Measurements from ENCODE around the gene ALS2CL.

- TF ChIP-seq CTCF (IDR thresholded peaks at IDR 0.05), result no peak
- TF ChIP-seq POLR2AphosphoS5 (IDR thresholded peaks at IDR 0.05), result no peak
These were observed 36.5 kb downstream of the ALS2CL start for GRCh38 chr3:46656778-46657556.

Measured in gastroesophageal sphincter (tissue), 3 donors.